ENCODE data around the gene HAND2. TPM values are rescaled to one million over a fixed set of nuclear protein-coding genes. Genes with fewer than 3 reads are reported as not detected.

Gene HAND2
- total RNA-seq, 2 experiments from 2014 or later: not detected

DNA sequence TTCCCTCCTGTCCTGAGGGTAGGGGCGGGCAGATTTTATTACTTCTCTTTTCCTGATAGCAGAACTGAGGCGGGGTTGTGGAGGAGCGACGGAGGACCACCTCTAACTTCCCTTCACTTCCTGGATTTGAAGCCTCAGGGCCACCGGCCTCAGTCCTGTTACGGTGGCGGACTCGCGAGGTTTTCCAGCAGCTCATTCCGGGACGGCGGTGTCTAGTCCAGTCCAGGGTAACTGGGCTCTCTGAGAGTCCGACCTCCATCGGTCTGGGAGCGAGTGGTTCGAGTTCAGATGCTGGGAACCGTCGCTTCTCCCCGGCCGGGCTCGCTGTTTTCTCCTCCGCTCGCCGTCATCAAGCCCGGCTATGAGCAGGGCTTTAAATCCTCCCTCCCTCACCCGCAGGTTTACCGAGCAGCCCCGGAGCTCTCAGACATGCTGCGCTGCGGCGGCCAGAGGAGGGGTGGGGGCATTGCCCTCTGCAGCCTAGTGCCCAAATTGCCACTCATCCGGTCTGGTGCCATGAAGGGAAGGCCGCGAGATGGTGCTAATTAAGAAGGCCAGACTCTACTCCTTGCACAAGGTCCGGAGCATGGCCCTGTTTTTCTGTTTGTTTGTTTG is 23.3 kb downstream of the HAND2 start:
- Mint-ChIP-seq H3K9me3 (no peaks in the 10 kb centered on the region), H3K27me3 (peaks cover 86% of the 10 kb centered on the region), H3K27ac (no peak overlapping the region), H3K4me3 (no peak overlapping the region), H3K4me1 (ENCODE audit: low read depth) (peaks cover 23% of the 10 kb centered on the region), H3K36me3 (ENCODE audit: low read depth) (peaks cover 13% of the 10 kb centered on the region)
- intact Hi-C loops (cut with micrococcal nuclease): loop anchor here (2.0 to 10.0 kb wide), 3 partner anchors 248 to 648 kb away; no protein-coding TSS in a partner anchor
- ATAC-seq (no peak), DNase-seq (no peak)
- CTCF ChIA-PET: interaction anchor here (0.9 to 3.5 kb wide), 7 partner anchors 10 to 613 kb away, joined by 3 to 13 read pairs (median 6); no protein-coding TSS in a partner anchor
- no peak for TF ChIP-seq CTCF (IDR thresholded peaks at IDR 0.05)
- POLR2A ChIA-PET: no interaction called here

GRCh38 chr4:173505924-173506518 is 24.0 kb downstream of the HAND2 start:
- H3K9me3 Mint-ChIP-seq: no peaks in the 10 kb centered on the region
- ChIA-PET POLR2A (no interaction called here), CTCF (interaction anchor here (0.8 to 3.5 kb wide), 16 partner anchors 9 to 714 kb away, joined by 3 to 13 read pairs (median 4); no protein-coding TSS in a partner anchor)
- DNase-seq: peak; percentile 74
- H3K27me3 Mint-ChIP-seq: peaks cover 87% of the 10 kb centered on the region
- ATAC-seq: peak; percentile 85
- peak overlapping the region; percentile 19 for H3K4me3 Mint-ChIP-seq
- peak; percentile 85 for TF ChIP-seq CTCF (IDR thresholded peaks at IDR 0.05)
- H3K36me3 Mint-ChIP-seq (ENCODE audit: low read depth): peaks cover 17% of the 10 kb centered on the region
- H3K4me1 Mint-ChIP-seq (ENCODE audit: low read depth): peaks cover 29% of the 10 kb centered on the region
- intact Hi-C loops (cut with micrococcal nuclease): loop anchor here (2.0 to 10.0 kb wide), 3 partner anchors 249 to 649 kb away; no protein-coding TSS in a partner anchor
- H3K27ac Mint-ChIP-seq: no peak overlapping the region

DNA sequence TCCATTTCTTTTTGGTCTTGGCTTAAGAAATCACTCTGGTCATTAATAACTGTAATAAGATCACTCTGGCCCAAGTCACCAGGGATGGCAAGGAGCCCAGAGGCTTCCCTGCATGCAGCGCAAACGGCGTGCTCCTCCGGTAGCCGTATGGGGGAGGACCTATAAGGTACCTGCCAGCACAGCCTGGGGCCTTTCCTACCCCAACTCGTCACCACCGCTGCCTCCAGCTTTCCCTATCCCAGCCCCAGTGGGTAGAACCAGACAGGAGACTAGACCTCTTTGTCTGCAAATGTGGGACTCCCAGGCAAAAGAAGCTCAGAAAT is 25.9 kb downstream of the HAND2 start:
- POLR2A ChIA-PET: no interaction called here
- H3K36me3 Mint-ChIP-seq (ENCODE audit: low read depth): peaks cover 24% of the 10 kb centered on the region
- no peak for ATAC-seq
- H3K9me3 Mint-ChIP-seq: peaks cover 3% of the 10 kb centered on the region
- no peak overlapping the region for H3K27ac Mint-ChIP-seq
- H3K4me1 Mint-ChIP-seq (ENCODE audit: low read depth): peaks cover 33% of the 10 kb centered on the region
- CTCF ChIA-PET: interaction anchor here (1.5 to 3.5 kb wide), 3 partner anchors 10 to 34 kb away, joined by 3 to 13 read pairs (median 5); no protein-coding TSS in a partner anchor
- DNase-seq: no peak
- peaks cover 87% of the 10 kb centered on the region for H3K27me3 Mint-ChIP-seq
- TF ChIP-seq CTCF (IDR thresholded peaks at IDR 0.05): no peak
- H3K4me3 Mint-ChIP-seq: no peak overlapping the region
- intact Hi-C loops (cut with micrococcal nuclease): loop anchor here (10.0 kb wide), 2 partner anchors 251 to 651 kb away; no protein-coding TSS in a partner anchor

DNA sequence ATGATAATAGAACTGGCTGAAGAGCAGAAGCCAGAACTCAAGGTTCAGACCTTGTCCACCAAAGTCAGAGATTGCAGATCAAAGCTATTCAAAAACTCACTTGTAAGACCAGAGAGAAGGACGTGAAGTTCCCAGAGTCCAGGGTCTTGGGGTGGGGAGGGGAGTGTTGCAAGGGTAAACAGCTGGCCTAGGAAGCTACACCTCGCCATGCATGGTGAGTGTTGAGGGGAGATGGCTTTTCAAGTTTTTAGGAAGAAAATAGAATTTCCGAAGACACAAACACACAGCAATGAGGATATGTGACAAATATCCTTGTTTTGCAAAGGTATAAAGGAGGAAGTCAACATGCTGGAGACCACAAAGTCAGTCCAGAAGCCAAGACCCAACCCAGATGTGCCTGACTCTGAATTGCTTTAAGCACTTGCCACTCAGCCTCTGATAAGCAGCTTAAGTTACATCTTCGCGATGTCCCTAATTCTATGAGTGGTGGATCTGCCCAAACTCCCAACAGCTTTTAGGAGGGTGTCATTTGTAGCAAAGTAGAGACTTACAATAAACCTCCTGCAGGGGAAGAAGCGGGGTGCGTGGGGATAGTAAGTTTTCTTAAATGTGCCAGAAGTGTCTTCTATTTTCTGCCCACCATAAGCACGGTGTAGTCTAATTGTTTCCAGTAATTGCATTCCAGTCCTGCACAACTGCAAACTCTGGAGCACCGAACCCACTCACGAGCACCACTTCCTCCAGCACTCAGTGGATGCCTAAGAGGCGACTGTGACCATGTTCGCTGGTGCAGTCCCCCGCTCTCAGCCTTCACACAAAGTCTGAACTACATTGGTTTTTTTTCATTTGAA is 26.5 kb downstream of the HAND2 start:
- H3K36me3 Mint-ChIP-seq (ENCODE audit: low read depth): peaks cover 21% of the 10 kb centered on the region
- TF ChIP-seq CTCF (IDR thresholded peaks at IDR 0.05): no peak
- H3K27ac Mint-ChIP-seq: no peak overlapping the region
- H3K27me3 Mint-ChIP-seq: peaks cover 84% of the 10 kb centered on the region
- H3K9me3 Mint-ChIP-seq: peaks cover 3% of the 10 kb centered on the region
- no peak overlapping the region for H3K4me3 Mint-ChIP-seq
- CTCF ChIA-PET: interaction anchor here (0.7 to 3.5 kb wide), 4 partner anchors 9 to 202 kb away, joined by 3 to 13 read pairs (median 6); no protein-coding TSS in a partner anchor
- ATAC-seq: no peak
- peaks cover 28% of the 10 kb centered on the region for H3K4me1 Mint-ChIP-seq (ENCODE audit: low read depth)
- intact Hi-C loops (cut with micrococcal nuclease): loop anchor here (10.0 kb wide), 2 partner anchors 251 to 651 kb away; no protein-coding TSS in a partner anchor
- POLR2A ChIA-PET: interaction anchor here (0.5 kb wide), 1 partner anchor 648 kb away, joined by 3 read pairs; no protein-coding TSS in a partner anchor
- no peak for DNase-seq
